Frontal cortex (tissue), 4 donors: ENCODE results near the gene TMTC4. TPM values are rescaled to one million over a fixed set of nuclear protein-coding genes. Genes with fewer than 3 reads are reported as not detected.

ENCODE experiments used
- DNase-seq, 2 donors: peaks; one replicate each; pipeline ENCODE4 v3.0.0; 2012; ENCODE audit warnings: low spot score in 2 of 2
- FAIRE-seq: peaks from 2 replicates; lab custom pipeline; 2012; peaks lifted over from hg19 to GRCh38; lab: Jason Lieb, UNC
- total RNA-seq: library from RNA; depleted of rRNA; stranded (reverse); fragments of >200 nt; gene quantifications from one replicate; pipeline ENCODE4 v1.2.3, GENCODE V29; 2014
- donor health status: control.
- donor health status: control.
- donor health status: control.

TMTC4 gene
- total RNA-seq, 1 donor from 2014 or later: 73.0 TPM

GRCh38 chr13:100559886-100560285, 114.7 kb downstream of the TMTC4 start:
- FAIRE-seq: no peak
- DNase-seq: no peak

Other genes starting within 250 kb of the TMTC4 start
- 0.82 TPM for gene GGACT, start 86.0 kb downstream of the TMTC4 start, total RNA-seq